ENCODE results near the gene NLRP10. TPM values are rescaled to one million over a fixed set of nuclear protein-coding genes. Genes with fewer than 3 reads are reported as not detected.

The NLRP10 gene
- total and polyA plus RNA-seq, 2 of the 13 experiments (the other 11 are each of a cell fraction or from before 2014, with no cell fraction given), result not detected

- no peak; the same call in 1 of the 2 replicates for TF ChIP-seq NKX3-1 (CRISPR knock-in tag; IDR thresholded peaks at IDR 0.05)
- TF ChIP-seq ZNF674 (CRISPR knock-in tag; IDR thresholded peaks at IDR 0.05; ENCODE audit: low read depth), result no peak
- TF ChIP-seq, protein P1, sequence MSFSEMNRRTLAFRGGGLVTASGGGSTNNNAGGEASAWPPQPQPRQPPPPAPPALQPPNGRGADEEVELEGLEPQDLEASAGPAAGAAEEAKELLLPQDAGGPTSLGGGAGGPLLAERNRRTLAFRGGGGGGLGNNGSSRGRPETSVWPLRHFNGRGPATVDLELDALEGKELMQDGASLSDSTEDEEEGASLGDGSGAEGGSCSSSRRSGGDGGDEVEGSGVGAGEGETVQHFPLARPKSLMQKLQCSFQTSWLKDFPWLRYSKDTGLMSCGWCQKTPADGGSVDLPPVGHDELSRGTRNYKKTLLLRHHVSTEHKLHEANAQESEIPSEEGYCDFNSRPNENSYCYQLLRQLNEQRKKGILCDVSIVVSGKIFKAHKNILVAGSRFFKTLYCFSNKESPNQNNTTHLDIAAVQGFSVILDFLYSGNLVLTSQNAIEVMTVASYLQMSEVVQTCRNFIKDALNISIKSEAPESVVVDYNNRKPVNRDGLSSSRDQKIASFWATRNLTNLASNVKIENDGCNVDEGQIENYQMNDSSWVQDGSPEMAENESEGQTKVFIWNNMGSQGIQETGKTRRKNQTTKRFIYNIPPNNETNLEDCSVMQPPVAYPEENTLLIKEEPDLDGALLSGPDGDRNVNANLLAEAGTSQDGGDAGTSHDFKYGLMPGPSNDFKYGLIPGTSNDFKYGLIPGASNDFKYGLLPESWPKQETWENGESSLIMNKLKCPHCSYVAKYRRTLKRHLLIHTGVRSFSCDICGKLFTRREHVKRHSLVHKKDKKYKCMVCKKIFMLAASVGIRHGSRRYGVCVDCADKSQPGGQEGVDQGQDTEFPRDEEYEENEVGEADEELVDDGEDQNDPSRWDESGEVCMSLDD (CRISPR knock-in tag; IDR thresholded peaks at IDR 0.05; ENCODE audit: borderline replicate concordance), result no peak
- TF ChIP-seq, protein P2, sequence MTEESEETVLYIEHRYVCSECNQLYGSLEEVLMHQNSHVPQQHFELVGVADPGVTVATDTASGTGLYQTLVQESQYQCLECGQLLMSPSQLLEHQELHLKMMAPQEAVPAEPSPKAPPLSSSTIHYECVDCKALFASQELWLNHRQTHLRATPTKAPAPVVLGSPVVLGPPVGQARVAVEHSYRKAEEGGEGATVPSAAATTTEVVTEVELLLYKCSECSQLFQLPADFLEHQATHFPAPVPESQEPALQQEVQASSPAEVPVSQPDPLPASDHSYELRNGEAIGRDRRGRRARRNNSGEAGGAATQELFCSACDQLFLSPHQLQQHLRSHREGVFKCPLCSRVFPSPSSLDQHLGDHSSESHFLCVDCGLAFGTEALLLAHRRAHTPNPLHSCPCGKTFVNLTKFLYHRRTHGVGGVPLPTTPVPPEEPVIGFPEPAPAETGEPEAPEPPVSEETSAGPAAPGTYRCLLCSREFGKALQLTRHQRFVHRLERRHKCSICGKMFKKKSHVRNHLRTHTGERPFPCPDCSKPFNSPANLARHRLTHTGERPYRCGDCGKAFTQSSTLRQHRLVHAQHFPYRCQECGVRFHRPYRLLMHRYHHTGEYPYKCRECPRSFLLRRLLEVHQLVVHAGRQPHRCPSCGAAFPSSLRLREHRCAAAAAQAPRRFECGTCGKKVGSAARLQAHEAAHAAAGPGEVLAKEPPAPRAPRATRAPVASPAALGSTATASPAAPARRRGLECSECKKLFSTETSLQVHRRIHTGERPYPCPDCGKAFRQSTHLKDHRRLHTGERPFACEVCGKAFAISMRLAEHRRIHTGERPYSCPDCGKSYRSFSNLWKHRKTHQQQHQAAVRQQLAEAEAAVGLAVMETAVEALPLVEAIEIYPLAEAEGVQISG (CRISPR knock-in tag; IDR thresholded peaks at IDR 0.05), result peak; percentile 93
- TF ChIP-seq MXI1 (IDR thresholded peaks at IDR 0.05; ENCODE audit: borderline replicate concordance, low read depth, low read length), result peak; percentile 21; the same call in 1 of the 3 replicates
- no peak for TF ChIP-seq CENPT (CRISPR knock-in tag; IDR thresholded peaks at IDR 0.05; ENCODE audit: low read depth)
- peak; percentile 62; the same call in 1 of the 2 replicates for TF ChIP-seq ZNF331 (CRISPR knock-in tag; IDR thresholded peaks at IDR 0.05)
- no peak for TF ChIP-seq DNMT1 (CRISPR knock-in tag; IDR thresholded peaks at IDR 0.05)
- peak; percentile 95 for TF ChIP-seq ZNF501 (CRISPR knock-in tag; IDR thresholded peaks at IDR 0.05)
- TF ChIP-seq SMYD3 (CRISPR knock-in tag; IDR thresholded peaks at IDR 0.05), result no peak
- TF ChIP-seq SNAPC2 (CRISPR knock-in tag; IDR thresholded peaks at IDR 0.05), result no peak
- peak; percentile 85; the same call in 1 of the 2 replicates for TF ChIP-seq KDM3A (CRISPR knock-in tag; IDR thresholded peaks at IDR 0.05; ENCODE audit: low read depth)
- TF ChIP-seq ZZZ3 (CRISPR knock-in tag; IDR thresholded peaks at IDR 0.05; ENCODE audit: borderline replicate concordance), result peak; percentile 79; the same call in 1 of the 2 replicates
- TF ChIP-seq, protein P3, sequence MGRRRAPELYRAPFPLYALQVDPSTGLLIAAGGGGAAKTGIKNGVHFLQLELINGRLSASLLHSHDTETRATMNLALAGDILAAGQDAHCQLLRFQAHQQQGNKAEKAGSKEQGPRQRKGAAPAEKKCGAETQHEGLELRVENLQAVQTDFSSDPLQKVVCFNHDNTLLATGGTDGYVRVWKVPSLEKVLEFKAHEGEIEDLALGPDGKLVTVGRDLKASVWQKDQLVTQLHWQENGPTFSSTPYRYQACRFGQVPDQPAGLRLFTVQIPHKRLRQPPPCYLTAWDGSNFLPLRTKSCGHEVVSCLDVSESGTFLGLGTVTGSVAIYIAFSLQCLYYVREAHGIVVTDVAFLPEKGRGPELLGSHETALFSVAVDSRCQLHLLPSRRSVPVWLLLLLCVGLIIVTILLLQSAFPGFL (CRISPR knock-in tag; IDR thresholded peaks at IDR 0.05), result no peak
- peak; percentile 57; the same call in 1 of the 2 replicates for TF ChIP-seq ZNF230 (CRISPR knock-in tag; IDR thresholded peaks at IDR 0.05)
- TF ChIP-seq ZNF782 (CRISPR knock-in tag; IDR thresholded peaks at IDR 0.05; ENCODE audit: borderline replicate concordance), result no peak
- TF ChIP-seq HOXA7 (CRISPR knock-in tag; IDR thresholded peaks at IDR 0.05), result no peak
- no peak for TF ChIP-seq ZNF20 (CRISPR knock-in tag; IDR thresholded peaks at IDR 0.05)
- peak; percentile 78 for TF ChIP-seq ATF2 (CRISPR knock-in tag; IDR thresholded peaks at IDR 0.05)
- no peak for TF ChIP-seq KLF9 (CRISPR knock-in tag; IDR thresholded peaks at IDR 0.05; ENCODE audit: low read depth)
- TF ChIP-seq SP2 (CRISPR knock-in tag; IDR thresholded peaks at IDR 0.05), result peak; percentile 71
- TF ChIP-seq ZNF451 (CRISPR knock-in tag; IDR thresholded peaks at IDR 0.05), result no peak
Measured at GRCh38 chr11:7986768-7987559, 21.7 kb upstream of the NLRP10 start, which contains the start of gene EIF3F (continued).
